SK-N-SH treated with all-trans-retinoic acid at 6 μM for 48 hours (cell line): Measurements from ENCODE around the gene OMP.

Experiments used
- ATAC-seq: fragments of 200-7000 bp; cut with Tn5 transposase; 3 replicates; pipeline ENCODE4 v1.9.1; 2020; ENCODE audit warnings: mild to moderate bottlenecking, moderate library complexity
- BACH2 ChIP-seq: fragments of 250-450 bp; sonication (Bioruptor Pico); IDR thresholded peaks from 2 replicates; pipeline ENCODE4 v1.9.0; 2021; ENCODE audit warnings: mild to moderate bottlenecking, borderline replicate concordance
- CREB5 ChIP-seq: fragments of 250-450 bp; sonication (Bioruptor Pico); IDR thresholded peaks from 2 replicates; pipeline ENCODE4 v1.5.1; 2020; ENCODE audit warnings: low read depth, mild to moderate bottlenecking, moderate library complexity
- CSDC2 ChIP-seq: fragments of 250-450 bp; sonication (Bioruptor Pico); IDR thresholded peaks from 2 replicates; pipeline ENCODE4 v1.5.0; 2020; ENCODE audit warnings: mild to moderate bottlenecking, moderate library complexity
- GLIS3 ChIP-seq: fragments of 250-450 bp; sonication (Bioruptor Pico); IDR thresholded peaks from 2 replicates; pipeline ENCODE4 v1.5.0; 2020; ENCODE audit warnings: mild to moderate bottlenecking, moderate library complexity
- OSR1 ChIP-seq: fragments of 250-450 bp; sonication (Bioruptor Pico); IDR thresholded peaks from 2 replicates; pipeline ENCODE4 v1.8.0; 2022; ENCODE audit warnings: moderate library complexity, mild to moderate bottlenecking, inconsistent platforms
- POU6F1 ChIP-seq: fragments of 250-450 bp; sonication (Bioruptor Pico); IDR thresholded peaks from 2 replicates; pipeline ENCODE4 v1.8.0; 2021; ENCODE audit warnings: low read depth, mild to moderate bottlenecking, moderate library complexity, borderline replicate concordance
- PPARA ChIP-seq: fragments of 250-450 bp; sonication (Bioruptor Pico); IDR thresholded peaks from 2 replicates; pipeline ENCODE4 v1.5.0; 2020; ENCODE audit warnings: mild to moderate bottlenecking, borderline replicate concordance
- RARB ChIP-seq: fragments of 250-450 bp; sonication (Bioruptor Pico); IDR thresholded peaks from 2 replicates; pipeline ENCODE4 v1.8.0; 2021; ENCODE audit warnings: mild to moderate bottlenecking, moderate library complexity
- SNAI2 ChIP-seq: fragments of 250-450 bp; sonication (Bioruptor Pico); IDR thresholded peaks from 2 replicates; pipeline ENCODE4 v1.5.0; 2020; ENCODE audit warnings: mild to moderate bottlenecking, moderate library complexity
- TOX ChIP-seq: fragments of 250-450 bp; sonication (Bioruptor Pico); IDR thresholded peaks from 2 replicates; pipeline ENCODE4 v1.8.0; 2021; ENCODE audit warnings: mild to moderate bottlenecking, moderate library complexity, borderline replicate concordance
- ZC3H10 ChIP-seq: fragments of 250-450 bp; sonication (Bioruptor Pico); IDR thresholded peaks from 2 replicates; pipeline ENCODE4 v1.5.1; 2021; ENCODE audit warnings: mild to moderate bottlenecking, moderate library complexity
- ZFP3 ChIP-seq: fragments of 250-450 bp; sonication (Bioruptor Pico); IDR thresholded peaks from 2 replicates; pipeline ENCODE4 v1.5.0; 2020; ENCODE audit warnings: mild to moderate bottlenecking, moderate library complexity
- ZFP30 ChIP-seq: fragments of 450-650 bp; formaldehyde crosslinking; IDR thresholded peaks from 2 replicates; pipeline ENCODE4 v1.5.0; 2022; ENCODE audit warnings: mild to moderate bottlenecking, moderate library complexity
- ZNF565 ChIP-seq: fragments of 450-650 bp; formaldehyde crosslinking; conservative IDR thresholded peaks from 2 replicates; pipeline ENCODE4 v1.5.0; 2020; ENCODE audit warnings: low read depth, mild to moderate bottlenecking, moderate library complexity
- ZNF70 ChIP-seq: fragments of 450-650 bp; formaldehyde crosslinking; IDR thresholded peaks from 2 replicates; pipeline ENCODE4 v1.5.0; 2020; ENCODE audit warnings: mild to moderate bottlenecking, moderate library complexity
- ZNF8 ChIP-seq: fragments of 450-650 bp; formaldehyde crosslinking; IDR thresholded peaks from 2 replicates; pipeline ENCODE4 v1.5.0; 2020; ENCODE audit warnings: mild to moderate bottlenecking, moderate library complexity
- TF ChIP-seq, protein P1 (sequence below): fragments of 250-450 bp; sonication (Bioruptor Pico); IDR thresholded peaks from 2 replicates; pipeline ENCODE4 v1.8.0; 2020; ENCODE audit warnings: mild to moderate bottlenecking, moderate library complexity, borderline replicate concordance
- TF ChIP-seq, protein P2 (sequence below): fragments of 250-450 bp; sonication (Bioruptor Pico); IDR thresholded peaks from 2 replicates; pipeline ENCODE4 v1.5.1; 2021; ENCODE audit warnings: mild to moderate bottlenecking, moderate library complexity

The OMP gene

GRCh38 chr11:77127235-77127911, 24.7 kb downstream of the OMP start:
- TF ChIP-seq, protein P1, sequence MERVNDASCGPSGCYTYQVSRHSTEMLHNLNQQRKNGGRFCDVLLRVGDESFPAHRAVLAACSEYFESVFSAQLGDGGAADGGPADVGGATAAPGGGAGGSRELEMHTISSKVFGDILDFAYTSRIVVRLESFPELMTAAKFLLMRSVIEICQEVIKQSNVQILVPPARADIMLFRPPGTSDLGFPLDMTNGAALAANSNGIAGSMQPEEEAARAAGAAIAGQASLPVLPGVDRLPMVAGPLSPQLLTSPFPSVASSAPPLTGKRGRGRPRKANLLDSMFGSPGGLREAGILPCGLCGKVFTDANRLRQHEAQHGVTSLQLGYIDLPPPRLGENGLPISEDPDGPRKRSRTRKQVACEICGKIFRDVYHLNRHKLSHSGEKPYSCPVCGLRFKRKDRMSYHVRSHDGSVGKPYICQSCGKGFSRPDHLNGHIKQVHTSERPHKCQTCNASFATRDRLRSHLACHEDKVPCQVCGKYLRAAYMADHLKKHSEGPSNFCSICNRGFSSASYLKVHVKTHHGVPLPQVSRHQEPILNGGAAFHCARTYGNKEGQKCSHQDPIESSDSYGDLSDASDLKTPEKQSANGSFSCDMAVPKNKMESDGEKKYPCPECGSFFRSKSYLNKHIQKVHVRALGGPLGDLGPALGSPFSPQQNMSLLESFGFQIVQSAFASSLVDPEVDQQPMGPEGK (CRISPR knock-in tag): peak; percentile 21; the same call in 1 of the 2 replicates
- no peak for TF ChIP-seq BACH2 (CRISPR knock-in tag)
- peak; percentile 78 for ATAC-seq

GRCh38 chr11:77127920-77128691, 25.5 kb downstream of the OMP start, which contains the start of gene MYO7A:
Gene MYO7A (plus strand): TSS chr11:77128246. CDS start chr11:77130635, 2,389 bp downstream.
- TF ChIP-seq ZFP3 (CRISPR knock-in tag): 0 out of 2 replicates have a peak, but pooled peaks have one; percentile 14
- TF ChIP-seq ZNF70 (CRISPR knock-in tag): 0 out of 2 replicates have a peak, but pooled peaks have one; percentile 28
- no peak for TF ChIP-seq CSDC2 (CRISPR knock-in tag)
- TF ChIP-seq, protein P1 (CRISPR knock-in tag): no peak
- TF ChIP-seq RARB (CRISPR knock-in tag): no peak
- peak; percentile 51 for ATAC-seq

- TF ChIP-seq CSDC2 (CRISPR knock-in tag) (no peak), OSR1 (CRISPR knock-in tag) (no peak), BACH2 (CRISPR knock-in tag) (no peak)
- TF ChIP-seq, protein P1 (CRISPR knock-in tag): no peak
Observed at GRCh38 chr11:77129069-77129841, 26.6 kb downstream of the OMP start.

DNA sequence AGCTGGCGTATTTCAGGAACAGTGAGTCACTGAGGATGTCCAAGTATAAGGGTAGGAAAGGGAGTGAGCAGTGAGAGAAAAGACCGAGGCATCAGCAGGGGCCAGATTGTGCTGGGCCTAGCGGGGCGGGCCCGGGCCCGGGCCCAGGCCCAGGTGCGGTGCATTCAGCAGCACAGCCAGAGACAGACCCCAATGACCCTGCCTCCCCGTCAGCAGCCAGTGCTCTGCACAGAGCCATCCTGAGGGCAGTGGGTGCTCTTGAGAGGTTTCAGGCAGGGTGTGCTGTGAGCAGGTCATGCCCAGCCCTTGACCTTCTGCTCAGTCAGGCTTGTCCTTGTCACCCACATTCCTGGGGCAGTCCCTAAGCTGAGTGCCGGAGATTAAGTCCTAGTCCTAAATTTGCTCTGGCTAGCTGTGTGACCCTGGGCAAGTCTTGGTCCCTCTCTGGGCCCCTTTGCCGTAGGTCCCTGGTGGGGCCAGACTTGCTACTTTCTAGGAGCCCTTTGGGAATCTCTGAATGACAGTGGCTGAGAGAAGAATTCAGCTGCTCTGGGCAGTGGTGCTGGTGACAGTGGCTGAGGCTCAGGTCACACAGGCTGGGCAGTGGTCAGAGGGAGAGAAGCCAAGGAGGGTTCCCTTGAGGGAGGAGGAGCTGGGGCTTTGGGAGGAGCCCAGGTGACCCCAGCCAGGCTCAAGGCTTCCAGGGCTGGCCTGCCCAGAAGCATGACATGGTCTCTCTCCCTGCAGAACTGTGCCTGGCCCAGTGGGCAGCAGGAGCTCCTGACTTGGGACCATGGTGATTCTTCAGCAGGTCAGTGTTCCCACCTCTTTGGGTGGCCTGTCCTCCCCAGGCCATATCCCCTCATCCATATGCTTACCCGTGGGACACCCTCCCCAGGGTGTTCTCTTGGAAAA, 27.5 kb downstream of the OMP start:
- ATAC-seq: no peak
- no peak for TF ChIP-seq ZFP3 (CRISPR knock-in tag)
- no peak for TF ChIP-seq SNAI2 (CRISPR knock-in tag)
- no peak for TF ChIP-seq BACH2 (CRISPR knock-in tag)
- no peak for TF ChIP-seq CREB5
- no peak for TF ChIP-seq CSDC2 (CRISPR knock-in tag)
- TF ChIP-seq ZNF8 (CRISPR knock-in tag): no peak
- TF ChIP-seq, protein P2, sequence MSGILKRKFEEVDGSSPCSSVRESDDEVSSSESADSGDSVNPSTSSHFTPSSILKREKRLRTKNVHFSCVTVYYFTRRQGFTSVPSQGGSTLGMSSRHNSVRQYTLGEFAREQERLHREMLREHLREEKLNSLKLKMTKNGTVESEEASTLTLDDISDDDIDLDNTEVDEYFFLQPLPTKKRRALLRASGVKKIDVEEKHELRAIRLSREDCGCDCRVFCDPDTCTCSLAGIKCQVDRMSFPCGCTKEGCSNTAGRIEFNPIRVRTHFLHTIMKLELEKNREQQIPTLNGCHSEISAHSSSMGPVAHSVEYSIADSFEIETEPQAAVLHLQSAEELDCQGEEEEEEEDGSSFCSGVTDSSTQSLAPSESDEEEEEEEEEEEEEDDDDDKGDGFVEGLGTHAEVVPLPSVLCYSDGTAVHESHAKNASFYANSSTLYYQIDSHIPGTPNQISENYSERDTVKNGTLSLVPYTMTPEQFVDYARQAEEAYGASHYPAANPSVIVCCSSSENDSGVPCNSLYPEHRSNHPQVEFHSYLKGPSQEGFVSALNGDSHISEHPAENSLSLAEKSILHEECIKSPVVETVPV (CRISPR knock-in tag): no peak
- no peak for TF ChIP-seq ZFP30 (CRISPR knock-in tag)
- TF ChIP-seq TOX (CRISPR knock-in tag): no peak
- TF ChIP-seq GLIS3: no peak
- TF ChIP-seq POU6F1 (CRISPR knock-in tag): no peak
- no peak for TF ChIP-seq ZNF565
- TF ChIP-seq PPARA (CRISPR knock-in tag): no peak
- no peak for TF ChIP-seq OSR1 (CRISPR knock-in tag)
- TF ChIP-seq ZC3H10: no peak

More at GRCh38 chr11:77129069-77129841, 26.6 kb downstream of the OMP start:
- ATAC-seq: no peak
